Ishikawa (cell line): ENCODE results near the gene ABCC5.

ENCODE experiments used
- CEBPB ChIP-seq: IDR thresholded peaks from 2 replicates; pipeline ENCODE4 v1.6.1; 2012
- CREB1 ChIP-seq: IDR thresholded peaks from 2 replicates; pipeline ENCODE4 v1.6.1; 2012; ENCODE audit warnings: low read depth
- EGR1 ChIP-seq: IDR thresholded peaks from 2 replicates; pipeline ENCODE4 v1.6.1; 2012
- EP300 ChIP-seq: IDR thresholded peaks from 2 replicates; pipeline ENCODE4 v1.6.1; 2012; ENCODE audit warnings: borderline replicate concordance
- FOXM1 ChIP-seq: IDR thresholded peaks from 2 replicates; pipeline ENCODE4 v1.6.1; 2012; ENCODE audit warnings: low read depth, borderline replicate concordance
- NFIC ChIP-seq: IDR thresholded peaks from 2 replicates; pipeline ENCODE4 v1.6.1; 2012
- RAD21 ChIP-seq: IDR thresholded peaks from 2 replicates; pipeline ENCODE4 v1.6.1; 2012; ENCODE audit warnings: low read depth
- TAF1 ChIP-seq: IDR thresholded peaks from 2 replicates; pipeline ENCODE4 v1.6.1; 2012; ENCODE audit warnings: low read depth, mild to moderate bottlenecking
- TCF12 ChIP-seq: IDR thresholded peaks from 2 replicates; pipeline ENCODE4 v1.6.1; 2012; ENCODE audit warnings: low read depth
- TEAD4 ChIP-seq: IDR thresholded peaks from 2 replicates; pipeline ENCODE4 v1.6.1; 2012
- USF1 ChIP-seq: IDR thresholded peaks from 2 replicates; pipeline ENCODE4 v1.6.1; 2012
- YY1 ChIP-seq: IDR thresholded peaks from 2 replicates; pipeline ENCODE4 v1.6.1; 2012; ENCODE audit warnings: low read depth
- ZBTB7A ChIP-seq: IDR thresholded peaks from 2 replicates; pipeline ENCODE4 v1.6.1; 2012; ENCODE audit warnings: low read depth
- TF ChIP-seq, protein P1 (sequence below): IDR thresholded peaks from 2 replicates; pipeline ENCODE4 v1.6.1; 2012
- TF ChIP-seq, protein P2 (sequence below): IDR thresholded peaks from 2 replicates; pipeline ENCODE4 v1.6.1; 2012; ENCODE audit warnings: low read depth, mild to moderate bottlenecking

Gene ABCC5

GRCh38 chr3:184029443-184029842, 11.8 kb upstream of the ABCC5 start:
- TF ChIP-seq EP300 = no peak
- no peak for TF ChIP-seq USF1
- no peak for TF ChIP-seq TCF12
- TF ChIP-seq RAD21 = no peak
- TF ChIP-seq YY1 = no peak
- no peak for TF ChIP-seq CREB1
- TF ChIP-seq ZBTB7A = no peak
- TF ChIP-seq EGR1 = no peak
- TF ChIP-seq, protein P1, sequence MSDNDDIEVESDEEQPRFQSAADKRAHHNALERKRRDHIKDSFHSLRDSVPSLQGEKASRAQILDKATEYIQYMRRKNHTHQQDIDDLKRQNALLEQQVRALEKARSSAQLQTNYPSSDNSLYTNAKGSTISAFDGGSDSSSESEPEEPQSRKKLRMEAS = no peak
- no peak for TF ChIP-seq FOXM1

DNA sequence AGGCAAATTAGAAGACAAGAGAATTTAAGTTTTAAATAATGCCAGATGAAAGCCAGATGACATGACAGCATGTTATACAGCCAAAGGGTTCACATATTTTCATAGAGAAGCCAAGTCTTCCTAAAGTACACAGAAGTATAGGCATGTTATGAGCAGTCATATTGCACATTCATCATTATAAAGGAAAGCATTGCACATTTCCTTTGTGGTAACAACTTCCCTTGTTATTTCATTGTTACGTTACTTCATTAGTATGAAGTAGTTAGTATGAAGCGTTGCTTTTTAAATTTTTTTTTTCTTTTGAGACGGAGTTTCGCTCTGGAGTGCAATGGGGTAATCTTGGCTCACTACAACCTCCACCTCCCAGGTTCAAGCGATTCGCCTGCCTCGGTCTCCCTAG, 4.6 kb upstream of the ABCC5 start:
- TF ChIP-seq EP300 (no peak), RAD21 (no peak), ZBTB7A (no peak), FOXM1 (no peak), USF1 (no peak), EGR1 (no peak), TCF12 (no peak), YY1 (no peak), CREB1 (no peak), TEAD4 (no peak), TAF1 (no peak), NFIC (no peak), CEBPB (no peak)
- TF ChIP-seq, protein P2, sequence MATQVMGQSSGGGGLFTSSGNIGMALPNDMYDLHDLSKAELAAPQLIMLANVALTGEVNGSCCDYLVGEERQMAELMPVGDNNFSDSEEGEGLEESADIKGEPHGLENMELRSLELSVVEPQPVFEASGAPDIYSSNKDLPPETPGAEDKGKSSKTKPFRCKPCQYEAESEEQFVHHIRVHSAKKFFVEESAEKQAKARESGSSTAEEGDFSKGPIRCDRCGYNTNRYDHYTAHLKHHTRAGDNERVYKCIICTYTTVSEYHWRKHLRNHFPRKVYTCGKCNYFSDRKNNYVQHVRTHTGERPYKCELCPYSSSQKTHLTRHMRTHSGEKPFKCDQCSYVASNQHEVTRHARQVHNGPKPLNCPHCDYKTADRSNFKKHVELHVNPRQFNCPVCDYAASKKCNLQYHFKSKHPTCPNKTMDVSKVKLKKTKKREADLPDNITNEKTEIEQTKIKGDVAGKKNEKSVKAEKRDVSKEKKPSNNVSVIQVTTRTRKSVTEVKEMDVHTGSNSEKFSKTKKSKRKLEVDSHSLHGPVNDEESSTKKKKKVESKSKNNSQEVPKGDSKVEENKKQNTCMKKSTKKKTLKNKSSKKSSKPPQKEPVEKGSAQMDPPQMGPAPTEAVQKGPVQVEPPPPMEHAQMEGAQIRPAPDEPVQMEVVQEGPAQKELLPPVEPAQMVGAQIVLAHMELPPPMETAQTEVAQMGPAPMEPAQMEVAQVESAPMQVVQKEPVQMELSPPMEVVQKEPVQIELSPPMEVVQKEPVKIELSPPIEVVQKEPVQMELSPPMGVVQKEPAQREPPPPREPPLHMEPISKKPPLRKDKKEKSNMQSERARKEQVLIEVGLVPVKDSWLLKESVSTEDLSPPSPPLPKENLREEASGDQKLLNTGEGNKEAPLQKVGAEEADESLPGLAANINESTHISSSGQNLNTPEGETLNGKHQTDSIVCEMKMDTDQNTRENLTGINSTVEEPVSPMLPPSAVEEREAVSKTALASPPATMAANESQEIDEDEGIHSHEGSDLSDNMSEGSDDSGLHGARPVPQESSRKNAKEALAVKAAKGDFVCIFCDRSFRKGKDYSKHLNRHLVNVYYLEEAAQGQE = no peak
- TF ChIP-seq, protein P1 = no peak

DNA sequence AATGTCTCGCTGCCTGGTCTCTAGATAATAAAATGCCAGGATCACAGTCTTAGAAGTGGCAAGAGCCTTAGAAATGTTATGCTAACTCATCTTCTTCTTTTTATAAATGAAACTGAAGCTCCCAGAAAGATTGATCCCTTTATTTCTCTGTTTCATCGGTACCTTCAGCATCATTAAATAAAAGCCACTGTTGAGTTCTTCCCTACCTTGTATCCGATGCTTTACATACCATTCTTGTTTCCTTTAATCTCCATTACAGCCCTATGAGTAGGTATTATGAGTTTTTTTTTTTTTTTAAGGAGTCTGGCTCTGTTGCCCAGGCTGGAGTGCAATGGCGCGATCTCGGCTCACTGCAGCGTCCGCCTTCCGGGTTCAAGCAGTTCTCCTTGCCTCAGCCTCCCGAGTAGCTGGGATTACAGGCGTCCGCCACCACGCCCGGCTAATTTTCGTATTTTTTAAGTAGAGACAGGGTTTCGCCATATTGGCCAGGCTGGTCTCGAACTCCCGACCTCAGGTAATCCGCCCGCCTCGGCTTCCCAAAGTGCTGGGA, 815 bp upstream of the ABCC5 start:
- TF ChIP-seq TEAD4 = no peak
- TF ChIP-seq USF1 = no peak
- TF ChIP-seq, protein P1 = no peak

GRCh38 chr3:184016811-184017671, 643 bp downstream of the ABCC5 start:
- TF ChIP-seq, protein P1 = no peak
- no peak for TF ChIP-seq EP300
- TF ChIP-seq CREB1 = 0 out of 2 replicates have a peak, but pooled peaks have one; percentile 5
- no peak for TF ChIP-seq TAF1
- TF ChIP-seq, protein P2 = no peak
- no peak for TF ChIP-seq USF1
- no peak for TF ChIP-seq EGR1
- TF ChIP-seq FOXM1 = no peak
- TF ChIP-seq RAD21 = peak; percentile 76
